CD8-positive, alpha-beta memory T cell (primary cell): ENCODE data around the gene TBC1D9. TPM values are rescaled to one million over a fixed set of nuclear protein-coding genes. Genes with fewer than 3 reads are reported as not detected.
A peak's percentile ranks its signal among the peaks of the same experiment; 100 is the strongest.

Source experiments
- CTCF ChIA-PET: fragments of 350-600 bp; sonication (Branson Sonifier 250); formaldehyde crosslinking; loops from one replicate; lab custom pipeline; 2021; ENCODE audit warnings: antibody characterized with exemption; lab: Charles Lee
- POLR2A ChIA-PET: fragments of 350-600 bp; sonication (Branson Sonifier 250); formaldehyde crosslinking; loops from one replicate; lab custom pipeline; 2021; ENCODE audit warnings: antibody characterized with exemption; lab: Charles Lee
- DNase-seq, 5 donors: peaks; one replicate each; pipeline versions ENCODE4 v3.0.0 to v3.0.0-alpha.2; 2020 to 2022; ENCODE audit warnings: mixed read lengths in 1 of 5
- H3K27ac ChIP-seq: one replicate; pipeline ENCODE4 v1.7.0; 2013; ENCODE audit warnings: low read depth, mild to moderate bottlenecking, low read length, moderate library complexity
- H3K27me3 ChIP-seq: 2 replicates; pipeline ENCODE4 v1.7.0; 2013; ENCODE audit warnings: low read length, mild to moderate bottlenecking; ENCODE audit not compliant: insufficient read depth, poor library complexity, severe bottlenecking
- H3K36me3 ChIP-seq: 2 replicates; pipeline ENCODE4 v1.7.0; 2013; ENCODE audit warnings: mild to moderate bottlenecking, low read length, moderate library complexity; ENCODE audit not compliant: insufficient read depth
- H3K4me1 ChIP-seq: 2 replicates; pipeline ENCODE4 v1.7.0; 2013; ENCODE audit warnings: mild to moderate bottlenecking, low read length, moderate library complexity; ENCODE audit not compliant: insufficient read depth
- H3K4me3 ChIP-seq: 2 replicates; pipeline ENCODE4 v1.7.0; 2013; ENCODE audit warnings: mild to moderate bottlenecking, low read length
- H3K9me3 ChIP-seq: 2 replicates; pipeline ENCODE4 v1.7.0; 2013; ENCODE audit warnings: mild to moderate bottlenecking, low read length
- H3K27ac Mint-ChIP-seq, 8 donors: one replicate each; pipeline ENCODE4 v1.8.0; 2020 to 2021; ENCODE audit warnings: mixed read lengths in 8 of 8, mild to moderate bottlenecking in 6 of 8, inconsistent platforms in 3 of 8, moderate library complexity in 3 of 8
- H3K27me3 Mint-ChIP-seq, 2 donors: one replicate each; pipeline ENCODE4 v1.8.0; 2020 to 2021; ENCODE audit warnings: mixed read lengths in 2 of 2, mild to moderate bottlenecking in 1 of 2, moderate library complexity in 1 of 2
- H3K36me3 Mint-ChIP-seq, 3 donors: one replicate each; pipeline ENCODE4 v1.8.0; 2020 to 2021; ENCODE audit warnings: mixed read lengths in 3 of 3, inconsistent platforms in 1 of 3, mild to moderate bottlenecking in 1 of 3
- H3K4me1 Mint-ChIP-seq, 3 donors: one replicate each; pipeline ENCODE4 v1.8.0; 2020 to 2021; ENCODE audit warnings: mixed read lengths in 3 of 3, inconsistent platforms in 1 of 3, mild to moderate bottlenecking in 1 of 3
- H3K4me3 Mint-ChIP-seq, 7 donors: one replicate each; pipeline ENCODE4 v1.8.0; 2020 to 2021; ENCODE audit warnings: mixed read lengths in 7 of 7, mild to moderate bottlenecking in 6 of 7, moderate library complexity in 4 of 7, inconsistent platforms in 2 of 7
- H3K9me3 Mint-ChIP-seq, 5 donors: one replicate each; pipeline ENCODE4 v1.8.0; 2020 to 2022; ENCODE audit warnings: mixed read lengths in 5 of 5, mild to moderate bottlenecking in 3 of 5, moderate library complexity in 2 of 5, inconsistent platforms in 1 of 5
- polyA plus RNA-seq: library from polyadenylated mRNA; unstranded; fragments of 300-500 nt; fragmentation: Illumina TruSeq; gene quantifications from one replicate; pipeline ENCODE4 v1.2.3, GENCODE V29; 2021
- total RNA-seq, 2 experiments: library from RNA; stranded (reverse); gene quantifications; one replicate each; pipeline ENCODE4 v1.2.3, GENCODE V29; 2021

The TBC1D9 gene
- total and polyA plus RNA-seq, 3 experiments from 2014 or later: 0.13 to 0.46 TPM; not detected in 1

- no peaks in the 10 kb centered on the region for H3K9me3 Mint-ChIP-seq
- no peaks in the 10 kb centered on the region for H3K36me3 ChIP-seq
- no peaks in the 10 kb centered on the region for H3K27me3 ChIP-seq
- no peaks in the 10 kb centered on the region for H3K4me1 ChIP-seq
- H3K4me1 Mint-ChIP-seq: no peaks in the 10 kb centered on the region
- DNase-seq: no peak
- ChIA-PET POLR2A (no interaction called here), CTCF (no interaction called here)
- H3K27ac Mint-ChIP-seq: no peak overlapping the region
- H3K9me3 ChIP-seq: no peaks in the 10 kb centered on the region
- no peak overlapping the region for H3K4me3 Mint-ChIP-seq
- no peak overlapping the region for H3K27ac ChIP-seq
- no peaks in the 10 kb centered on the region for H3K36me3 Mint-ChIP-seq
- peaks cover 0 to 3% of the 10 kb centered on the region in 2 donors for H3K27me3 Mint-ChIP-seq
- H3K4me3 ChIP-seq: no peak overlapping the region
These were observed 51.2 kb downstream of the TBC1D9 start for GRCh38 chr4:140704964-140705363.

- Mint-ChIP-seq H3K9me3 (no peaks in the 10 kb centered on the region), H3K27ac (no peak overlapping the region), H3K36me3 (no peaks in the 10 kb centered on the region), H3K4me1 (no peaks in the 10 kb centered on the region), H3K27me3 (peaks cover 0 to 3% of the 10 kb centered on the region in 2 donors), H3K4me3 (no peak overlapping the region)
- H3K9me3 ChIP-seq: no peaks in the 10 kb centered on the region
- no peak overlapping the region for H3K4me3 ChIP-seq
- no peak overlapping the region for H3K27ac ChIP-seq
- no peaks in the 10 kb centered on the region for H3K4me1 ChIP-seq
- CTCF ChIA-PET: no interaction called here
- no peak for DNase-seq
- POLR2A ChIA-PET: no interaction called here
- no peaks in the 10 kb centered on the region for H3K27me3 ChIP-seq
- H3K36me3 ChIP-seq: no peaks in the 10 kb centered on the region
These were observed 51.7 kb downstream of the TBC1D9 start for GRCh38 chr4:140704392-140704960.

GRCh38 chr4:140703463-140703862 is 52.7 kb downstream of the TBC1D9 start:
- ChIA-PET CTCF (no interaction called here), POLR2A (no interaction called here)
- no peaks in the 10 kb centered on the region for H3K4me1 ChIP-seq
- no peaks in the 10 kb centered on the region for H3K36me3 ChIP-seq
- H3K27me3 Mint-ChIP-seq: peaks cover 2 to 3% of the 10 kb centered on the region in 2 donors
- H3K27me3 ChIP-seq: no peaks in the 10 kb centered on the region
- H3K4me1 Mint-ChIP-seq: no peaks in the 10 kb centered on the region
- no peak overlapping the region for H3K4me3 Mint-ChIP-seq
- H3K36me3 Mint-ChIP-seq: no peaks in the 10 kb centered on the region
- no peaks in the 10 kb centered on the region for H3K9me3 ChIP-seq
- no peaks in the 10 kb centered on the region for H3K9me3 Mint-ChIP-seq
- H3K27ac Mint-ChIP-seq: peak overlapping the region in 1 of 8 donors; percentile 8
- H3K27ac ChIP-seq: no peak overlapping the region
- DNase-seq: no peak
- no peak overlapping the region for H3K4me3 ChIP-seq

DNA sequence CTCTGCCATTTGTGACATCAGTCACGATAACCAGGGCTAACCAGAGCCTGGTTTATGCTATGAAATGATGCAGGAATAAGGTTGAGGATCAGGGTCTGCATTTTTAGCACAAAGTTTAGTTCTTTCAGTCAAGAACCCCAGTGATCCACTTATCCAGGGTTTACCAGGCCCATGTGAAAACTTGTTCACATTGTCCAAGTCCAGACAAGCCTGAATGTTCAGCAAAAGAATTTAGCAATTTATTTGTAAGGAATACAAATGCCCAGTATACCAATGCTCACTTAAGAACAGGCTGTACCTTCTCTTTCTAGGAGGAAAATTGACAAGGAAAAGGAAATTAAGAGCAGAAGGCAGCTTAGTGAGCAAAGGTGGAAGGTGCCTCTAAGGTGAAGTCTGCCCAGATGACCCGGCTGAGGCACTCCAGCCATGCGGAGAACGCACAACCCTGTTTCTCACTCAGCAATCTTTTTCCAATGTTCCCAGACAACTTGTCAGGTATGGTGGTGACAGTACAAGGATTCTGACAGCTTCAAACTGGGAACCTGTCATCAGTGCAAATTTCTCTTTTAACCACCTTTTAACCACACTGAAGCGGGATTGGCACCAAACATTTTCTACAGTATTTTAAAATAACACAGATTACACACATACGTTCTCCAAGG is 54.0 kb downstream of the TBC1D9 start:
- POLR2A ChIA-PET: no interaction called here
- Mint-ChIP-seq H3K4me3 (no peak overlapping the region), H3K27me3 (peaks cover 3 to 4% of the 10 kb centered on the region in 2 donors), H3K9me3 (no peaks in the 10 kb centered on the region), H3K36me3 (no peaks in the 10 kb centered on the region), H3K27ac (no peak overlapping the region), H3K4me1 (no peaks in the 10 kb centered on the region)
- no peak for DNase-seq
- no peaks in the 10 kb centered on the region for H3K27me3 ChIP-seq
- H3K4me1 ChIP-seq: no peaks in the 10 kb centered on the region
- H3K36me3 ChIP-seq: no peaks in the 10 kb centered on the region
- CTCF ChIA-PET: no interaction called here
- H3K4me3 ChIP-seq: no peak overlapping the region
- H3K27ac ChIP-seq: no peak overlapping the region
- no peaks in the 10 kb centered on the region for H3K9me3 ChIP-seq

GRCh38 chr4:140701071-140701470 is 55.1 kb downstream of the TBC1D9 start:
- Histone ChIP-seq H3K27ac (no peak overlapping the region), H3K4me3 (no peak overlapping the region), H3K9me3 (no peaks in the 10 kb centered on the region), H3K27me3 (no peaks in the 10 kb centered on the region), H3K36me3 (no peaks in the 10 kb centered on the region), H3K4me1 (no peaks in the 10 kb centered on the region)
- Mint-ChIP-seq H3K9me3 (peaks cover 0 to 2% (median 0%) of the 10 kb centered on the region in 5 donors), H3K4me3 (no peak overlapping the region), H3K27me3 (peaks cover 3 to 4% of the 10 kb centered on the region in 2 donors), H3K4me1 (no peaks in the 10 kb centered on the region), H3K36me3 (no peaks in the 10 kb centered on the region), H3K27ac (no peak overlapping the region)
- DNase-seq: no peak
- CTCF ChIA-PET: no interaction called here
- POLR2A ChIA-PET: no interaction called here

DNA sequence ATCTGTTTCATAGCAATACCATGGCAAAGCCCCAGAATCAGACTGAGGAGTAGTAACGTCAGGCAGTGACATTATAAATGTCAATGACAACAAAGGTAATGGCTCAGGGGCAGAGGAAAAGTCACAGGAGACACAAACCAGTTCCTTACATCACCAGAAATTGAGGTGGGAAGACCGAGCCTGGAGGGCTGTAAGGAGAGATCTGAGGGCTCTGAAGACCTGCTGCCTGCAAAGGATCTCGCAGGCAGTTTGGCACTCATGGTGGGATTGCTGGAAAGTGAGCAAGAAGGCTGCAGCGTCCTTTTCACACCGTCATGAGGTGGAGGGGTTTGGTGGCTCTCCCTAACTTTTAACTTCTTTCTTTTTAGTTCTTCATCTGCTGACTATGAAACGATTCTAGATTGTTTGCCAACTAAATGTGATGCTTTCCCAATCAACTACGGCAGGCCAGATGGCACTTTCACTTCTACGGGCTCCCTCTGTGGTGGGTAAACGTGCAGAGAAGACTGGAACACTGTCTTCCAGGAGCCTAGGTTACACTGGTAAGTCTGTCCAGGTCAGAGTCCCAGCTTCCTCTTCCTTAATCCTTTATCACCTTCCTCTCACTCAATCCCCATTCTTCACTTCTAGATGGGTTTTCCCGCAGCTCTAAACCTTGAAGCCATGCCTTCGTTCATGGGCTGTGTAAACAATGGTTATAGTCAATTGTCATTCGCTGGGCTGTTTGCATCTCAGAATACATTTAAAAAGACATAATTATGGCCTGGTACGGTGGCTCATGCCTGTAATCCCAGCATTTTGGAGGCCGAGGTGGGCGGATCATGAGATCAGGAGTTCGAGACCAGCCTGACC is 58.2 kb downstream of the TBC1D9 start:
- Histone ChIP-seq H3K36me3 (no peaks in the 10 kb centered on the region), H3K27me3 (no peaks in the 10 kb centered on the region), H3K9me3 (no peaks in the 10 kb centered on the region), H3K4me3 (no peak overlapping the region), H3K4me1 (no peaks in the 10 kb centered on the region), H3K27ac (no peak overlapping the region)
- Mint-ChIP-seq H3K4me1 (no peaks in the 10 kb centered on the region), H3K36me3 (no peaks in the 10 kb centered on the region), H3K27me3 (peaks cover 4 to 6% of the 10 kb centered on the region in 2 donors), H3K27ac (no peak overlapping the region), H3K9me3 (peaks cover 0 to 2% (median 0%) of the 10 kb centered on the region in 5 donors), H3K4me3 (no peak overlapping the region)
- DNase-seq: no peak
- ChIA-PET CTCF (no interaction called here), POLR2A (no interaction called here)

DNA sequence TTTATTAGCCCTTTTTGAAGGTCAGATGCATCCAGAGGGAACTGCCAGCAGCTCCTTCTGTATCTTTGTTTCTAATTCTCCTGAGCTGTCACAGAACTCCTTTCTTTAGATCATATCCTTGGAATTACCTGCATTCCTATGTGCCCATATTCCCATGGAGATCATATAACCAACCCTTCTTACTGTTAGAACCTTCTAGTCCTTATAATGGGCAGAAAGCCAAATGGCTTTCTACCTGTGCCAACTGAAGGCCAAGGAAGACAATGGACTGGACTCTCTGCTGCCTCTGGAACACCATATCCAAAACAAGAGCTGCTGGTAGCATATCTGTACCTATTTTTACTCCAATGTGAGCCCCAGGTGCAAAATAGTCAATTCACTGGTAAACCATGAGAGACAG is 60.7 kb downstream of the TBC1D9 start:
- no peak overlapping the region for H3K27ac Mint-ChIP-seq

GRCh38 chr4:140693562-140693961 is 62.6 kb downstream of the TBC1D9 start:
- peaks cover 0 to 2% (median 0%) of the 10 kb centered on the region in 5 donors for H3K9me3 Mint-ChIP-seq
- no peaks in the 10 kb centered on the region for H3K36me3 Mint-ChIP-seq
- H3K4me3 Mint-ChIP-seq: no peak overlapping the region
- no peak for DNase-seq
- Histone ChIP-seq H3K4me1 (no peaks in the 10 kb centered on the region), H3K27me3 (no peaks in the 10 kb centered on the region), H3K36me3 (no peaks in the 10 kb centered on the region), H3K27ac (no peak overlapping the region), H3K9me3 (no peaks in the 10 kb centered on the region), H3K4me3 (no peak overlapping the region)
- peaks cover 4 to 18% of the 10 kb centered on the region in 2 donors for H3K27me3 Mint-ChIP-seq
- no peak overlapping the region for H3K27ac Mint-ChIP-seq
- no peaks in the 10 kb centered on the region for H3K4me1 Mint-ChIP-seq
- ChIA-PET POLR2A (no interaction called here), CTCF (no interaction called here)

More for the DNA sequence above, 60.7 kb downstream of the TBC1D9 start:
- DNase-seq: no peak
- Mint-ChIP-seq H3K27me3 (peaks cover 4 to 12% of the 10 kb centered on the region in 2 donors), H3K9me3 (peaks cover 0 to 2% (median 0%) of the 10 kb centered on the region in 5 donors), H3K4me3 (no peak overlapping the region), H3K36me3 (no peaks in the 10 kb centered on the region), H3K4me1 (no peaks in the 10 kb centered on the region)
- no peaks in the 10 kb centered on the region for H3K4me1 ChIP-seq
- ChIA-PET CTCF (no interaction called here), POLR2A (no interaction called here)
- no peak overlapping the region for H3K4me3 ChIP-seq
- H3K27ac ChIP-seq: no peak overlapping the region
- H3K27me3 ChIP-seq: no peaks in the 10 kb centered on the region
- no peaks in the 10 kb centered on the region for H3K9me3 ChIP-seq
- no peaks in the 10 kb centered on the region for H3K36me3 ChIP-seq
